HG03066 (cell line): Measurements from ENCODE around the gene PTPN1.
"Not testable (repeated sequence)": the region's sequence is repeated elsewhere in the genome, so short reads cannot be mapped to it uniquely, and the experiment has no call there.

Experiments
- ATAC-seq: cut with Tn5 transposase; IDR thresholded peaks from one replicate; pipeline ENCODE4 v1.9.1; 2021; ENCODE audit warnings: low read depth; ENCODE audit not compliant: unreplicated experiment

Gene PTPN1

DNA sequence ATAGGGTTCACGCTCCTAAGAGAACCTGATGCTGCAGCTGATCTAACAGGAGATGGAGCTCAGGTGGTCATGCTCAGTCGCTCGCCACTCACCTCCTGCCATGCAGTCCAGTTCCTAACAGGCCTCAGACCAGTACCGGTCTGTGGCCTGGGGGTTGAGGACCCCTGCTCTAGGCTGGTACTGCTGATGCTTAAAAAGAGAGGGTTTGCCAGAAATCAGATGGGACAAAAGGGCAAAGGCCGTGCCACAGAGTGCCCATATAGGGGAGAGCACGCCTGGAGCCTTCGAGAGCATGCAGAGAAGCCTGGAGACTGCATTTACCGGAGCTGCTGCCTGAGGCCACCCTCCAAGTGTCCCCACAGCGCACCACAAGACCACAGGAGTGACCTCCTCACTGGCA is 75.5 kb downstream of the PTPN1 start:
- ATAC-seq = no peak

DNA sequence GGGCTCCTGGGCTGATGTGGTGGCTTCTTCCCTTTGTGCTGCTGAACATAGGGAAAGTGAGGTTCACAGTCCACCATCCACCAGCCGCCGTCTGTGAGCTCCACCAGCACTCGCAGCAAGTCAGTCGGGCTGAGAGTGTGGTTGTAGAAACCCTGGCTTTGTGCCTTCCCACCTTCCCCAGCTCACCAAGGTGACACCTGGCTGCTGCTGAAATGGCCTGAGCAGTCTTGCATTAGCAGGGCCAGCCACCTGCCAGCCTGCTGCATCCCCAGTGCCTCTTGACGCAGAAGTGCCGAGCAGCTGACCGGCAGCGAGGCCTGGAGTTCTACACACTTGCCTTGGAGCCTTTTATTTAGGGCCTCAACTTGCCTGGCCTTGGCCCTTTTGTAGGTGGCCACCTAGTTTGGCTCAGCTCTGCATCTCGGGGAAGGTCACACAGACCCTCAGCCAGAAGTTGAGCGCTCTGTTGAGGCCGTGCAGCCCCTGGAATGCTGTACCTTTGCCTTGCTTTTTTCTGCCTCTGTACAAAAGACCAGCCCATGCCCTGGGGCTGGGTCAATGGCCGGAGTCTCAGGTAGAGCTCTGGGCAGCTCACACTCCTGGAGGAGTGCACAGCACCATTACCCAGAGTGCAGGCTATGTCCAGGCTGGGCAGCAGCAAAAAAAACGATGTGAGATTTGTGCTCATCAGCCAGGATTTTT is 76.5 kb downstream of the PTPN1 start:
- ATAC-seq = no peak

DNA sequence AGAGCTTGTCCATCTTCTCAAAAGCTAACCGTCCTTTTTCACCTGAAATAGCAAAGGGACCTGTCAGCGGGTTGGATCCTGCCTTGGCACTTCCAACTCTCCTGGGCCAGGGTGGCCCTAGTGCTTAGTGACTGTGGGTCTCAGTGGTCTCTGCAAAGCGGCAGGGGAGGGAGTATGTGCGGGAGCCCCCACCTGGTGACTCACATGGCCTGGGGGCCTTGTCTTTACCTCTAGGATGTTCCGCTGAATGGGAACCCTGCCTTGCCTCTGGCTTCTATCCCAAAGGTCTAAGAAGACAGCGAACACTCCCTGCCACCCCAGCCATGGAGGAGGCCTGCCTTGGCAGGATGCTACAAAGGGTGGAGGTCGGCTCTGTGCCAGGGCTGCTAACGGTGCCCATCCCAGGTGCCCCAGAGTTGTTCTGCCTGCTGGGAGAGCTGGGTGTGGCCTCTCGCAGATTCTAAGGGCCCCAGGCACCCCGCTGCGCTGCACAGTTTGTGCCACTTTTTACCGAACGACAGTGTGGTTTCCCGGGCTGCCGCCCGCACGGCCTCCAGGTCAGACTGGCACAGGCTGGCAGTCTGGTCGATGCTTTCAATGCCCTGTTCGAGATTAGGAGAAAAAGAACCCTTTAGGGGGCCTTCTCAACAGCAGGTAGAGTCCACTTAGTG is 77.2 kb downstream of the PTPN1 start:
- ATAC-seq = no peak

DNA sequence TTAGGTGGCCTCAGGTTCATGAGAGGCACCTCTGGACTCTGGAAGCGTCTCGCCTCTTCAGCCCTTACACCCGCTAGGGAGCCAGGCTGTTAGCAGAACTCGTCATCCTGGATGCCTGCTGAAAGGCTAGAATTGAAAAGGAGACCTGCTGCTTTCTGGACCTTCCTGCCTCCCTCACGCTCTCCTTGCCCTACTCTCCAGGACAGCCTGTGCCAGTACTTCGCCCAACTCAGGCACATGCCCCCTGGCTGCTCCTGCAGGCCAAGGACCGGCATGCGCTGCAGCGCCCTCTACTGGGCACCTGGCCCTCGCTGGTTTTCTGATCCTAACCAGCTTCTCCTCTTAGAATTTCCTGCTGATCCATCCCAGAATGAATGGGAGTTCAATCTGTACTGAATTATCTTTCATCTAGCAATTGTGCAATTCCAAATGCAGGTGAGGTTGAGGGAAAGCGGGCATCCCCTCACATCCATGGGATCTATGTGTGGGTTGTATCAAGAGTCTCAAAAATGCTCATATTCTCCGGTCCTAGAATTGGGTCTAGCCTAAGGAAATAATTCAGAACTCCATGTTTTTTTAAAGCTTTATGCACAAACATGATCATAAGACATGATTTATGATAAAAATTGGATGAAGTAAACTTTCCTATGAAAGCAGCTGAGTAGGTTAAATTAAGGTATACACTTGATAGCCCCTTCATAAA is 78.0 kb downstream of the PTPN1 start:
- no peak for ATAC-seq

DNA sequence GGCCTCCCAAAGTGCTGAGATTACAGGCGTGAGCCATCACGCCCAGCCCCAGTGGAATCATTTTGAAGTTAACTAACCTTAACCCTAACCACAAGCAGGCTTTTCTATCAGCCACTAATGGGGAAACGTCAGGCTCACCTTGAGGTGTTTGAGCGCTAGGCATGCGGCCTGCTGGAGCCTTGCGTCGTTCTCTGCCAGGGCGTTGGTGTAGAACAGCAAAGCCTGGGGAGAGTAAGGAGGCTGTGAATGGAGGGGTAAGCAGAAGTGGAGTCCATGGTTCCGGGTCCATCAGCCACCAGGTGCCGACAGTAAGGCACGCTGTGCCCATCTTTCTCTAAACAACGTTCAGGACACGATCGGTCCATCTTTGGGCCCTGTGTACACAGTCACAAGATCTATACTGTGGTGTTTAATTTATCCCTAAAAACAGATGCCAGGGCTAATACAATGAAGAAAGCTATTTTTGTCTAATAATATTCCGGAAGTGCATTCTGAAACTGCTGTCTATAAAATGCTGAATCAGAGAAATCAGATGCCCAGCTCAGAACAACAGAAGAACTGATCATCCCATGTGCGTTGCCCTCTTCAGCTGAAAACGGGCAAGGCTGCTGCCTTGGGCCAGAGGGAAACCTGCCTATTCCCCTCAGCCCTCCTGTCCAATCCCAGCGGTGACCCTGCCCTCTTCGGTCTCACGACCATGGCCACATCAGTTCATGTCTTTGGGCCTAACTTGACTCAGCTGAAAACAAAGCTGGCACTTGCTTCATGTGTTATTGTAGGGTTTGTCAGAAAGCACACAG is 79.6 kb downstream of the PTPN1 start:
- ATAC-seq = no peak

DNA sequence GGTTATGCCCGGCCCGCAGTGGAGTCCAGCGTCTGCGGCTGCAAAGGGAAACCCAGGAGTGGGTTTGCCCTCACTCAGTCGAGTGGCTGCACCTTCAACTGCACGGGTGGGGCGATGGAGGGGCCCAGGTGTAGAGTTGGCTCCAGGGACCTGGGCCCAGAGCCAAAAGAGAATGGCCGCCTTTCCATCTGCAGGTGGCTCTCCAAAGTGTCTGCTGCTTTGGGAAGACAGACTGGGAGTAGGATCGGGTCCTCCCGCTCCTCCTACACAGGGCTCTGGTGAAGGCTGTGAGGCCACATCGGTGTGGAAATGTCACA is 80.1 kb downstream of the PTPN1 start:
- ATAC-seq = no peak

DNA sequence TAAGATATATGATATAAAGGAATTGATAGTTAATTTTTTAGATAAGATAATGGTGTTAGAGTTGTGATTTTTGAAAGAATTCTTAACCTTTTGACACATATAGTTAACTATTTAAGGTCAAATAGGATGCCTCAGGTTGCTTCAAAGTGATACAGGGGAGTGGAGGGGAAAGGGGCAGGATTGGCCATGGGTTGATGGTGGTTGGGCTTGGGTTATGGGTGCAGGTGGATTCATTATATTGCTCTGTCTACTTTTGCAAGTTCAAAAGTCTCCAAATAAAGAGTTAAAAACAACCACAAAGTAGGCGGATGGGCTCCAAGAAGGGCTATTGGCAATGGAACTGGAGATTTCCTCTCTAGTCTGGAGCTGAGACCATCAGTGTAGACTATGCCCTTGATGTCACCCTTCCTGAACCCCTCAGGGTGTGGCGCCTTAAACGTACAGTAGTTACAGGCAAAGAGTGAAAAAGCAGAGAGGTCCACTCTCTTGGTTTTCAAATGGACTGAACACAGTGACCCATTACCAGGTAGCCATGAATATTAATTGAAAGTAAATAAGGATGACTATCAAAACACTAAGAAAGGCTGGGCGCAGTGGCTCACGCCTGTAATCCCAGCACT is 81.2 kb downstream of the PTPN1 start:
- no peak for ATAC-seq

DNA sequence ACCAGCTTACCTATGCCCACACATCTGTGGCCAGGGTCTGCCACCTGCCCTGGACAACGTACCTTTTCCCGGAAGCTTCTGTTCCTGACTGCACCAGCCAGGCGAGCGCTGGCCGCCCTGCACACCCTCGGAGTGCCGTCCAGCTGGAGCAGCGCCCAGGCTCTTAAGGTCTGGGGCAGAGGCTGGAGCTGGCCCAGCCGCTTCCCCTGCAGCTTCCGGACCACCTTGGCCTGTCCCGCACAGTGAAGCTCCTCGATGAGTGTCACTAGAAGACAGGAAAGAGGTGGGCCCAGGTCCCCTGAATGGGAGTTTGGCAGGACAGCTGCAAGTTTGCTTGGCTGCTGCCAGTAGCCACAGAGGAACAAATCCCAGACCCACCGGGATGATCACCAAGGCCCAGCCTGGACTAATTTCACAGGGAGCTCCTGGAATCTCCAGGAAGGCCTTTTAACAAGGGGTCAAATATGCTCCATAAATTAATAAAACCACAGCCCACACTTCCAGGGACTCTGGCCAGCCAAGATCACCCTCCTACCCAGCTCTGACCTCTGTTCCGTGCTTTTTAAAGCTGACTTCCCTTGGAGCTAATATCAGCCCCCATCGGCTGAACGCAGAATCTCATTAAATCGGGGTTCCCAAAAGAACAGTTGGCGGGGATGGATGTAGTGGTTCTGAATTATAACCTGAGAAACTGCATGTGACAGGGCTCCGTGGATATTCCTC is 82.3 kb downstream of the PTPN1 start:
- ATAC-seq = no peak

DNA sequence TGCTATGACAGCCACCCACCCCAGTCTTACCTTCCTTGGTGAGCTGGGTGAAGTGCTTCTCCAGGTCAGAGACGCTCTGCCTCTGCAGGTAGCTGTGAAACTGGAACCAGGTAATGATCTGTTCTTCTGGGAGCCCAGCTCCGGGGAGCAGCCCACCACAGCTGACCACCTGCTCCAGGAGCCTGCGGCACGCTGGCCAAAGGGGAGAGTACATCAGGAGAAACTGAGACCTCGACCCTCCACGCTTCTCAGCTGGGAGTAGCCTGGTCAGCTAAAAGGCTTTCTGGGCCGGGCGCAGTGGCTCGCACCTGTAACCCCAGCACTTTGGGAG is 82.8 kb downstream of the PTPN1 start:
- no peak for ATAC-seq

DNA sequence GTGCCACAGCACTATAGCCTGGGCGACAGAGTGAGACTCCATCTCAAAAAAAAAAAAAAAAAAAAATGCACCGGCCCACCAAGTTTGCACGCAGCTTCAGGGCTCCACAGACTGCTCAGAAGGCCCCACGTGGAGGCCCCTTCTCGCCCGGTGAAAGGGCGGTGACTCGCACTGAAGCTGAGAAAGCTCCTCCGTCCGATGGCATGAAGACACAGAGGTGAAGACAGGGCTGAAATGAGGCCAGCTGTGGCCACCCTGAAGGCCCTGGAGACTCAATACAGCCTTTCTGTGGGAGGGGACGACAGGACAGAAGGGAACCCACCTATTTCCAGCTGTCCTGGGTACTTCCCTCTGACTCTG is 84.0 kb downstream of the PTPN1 start:
- no peak for ATAC-seq

DNA sequence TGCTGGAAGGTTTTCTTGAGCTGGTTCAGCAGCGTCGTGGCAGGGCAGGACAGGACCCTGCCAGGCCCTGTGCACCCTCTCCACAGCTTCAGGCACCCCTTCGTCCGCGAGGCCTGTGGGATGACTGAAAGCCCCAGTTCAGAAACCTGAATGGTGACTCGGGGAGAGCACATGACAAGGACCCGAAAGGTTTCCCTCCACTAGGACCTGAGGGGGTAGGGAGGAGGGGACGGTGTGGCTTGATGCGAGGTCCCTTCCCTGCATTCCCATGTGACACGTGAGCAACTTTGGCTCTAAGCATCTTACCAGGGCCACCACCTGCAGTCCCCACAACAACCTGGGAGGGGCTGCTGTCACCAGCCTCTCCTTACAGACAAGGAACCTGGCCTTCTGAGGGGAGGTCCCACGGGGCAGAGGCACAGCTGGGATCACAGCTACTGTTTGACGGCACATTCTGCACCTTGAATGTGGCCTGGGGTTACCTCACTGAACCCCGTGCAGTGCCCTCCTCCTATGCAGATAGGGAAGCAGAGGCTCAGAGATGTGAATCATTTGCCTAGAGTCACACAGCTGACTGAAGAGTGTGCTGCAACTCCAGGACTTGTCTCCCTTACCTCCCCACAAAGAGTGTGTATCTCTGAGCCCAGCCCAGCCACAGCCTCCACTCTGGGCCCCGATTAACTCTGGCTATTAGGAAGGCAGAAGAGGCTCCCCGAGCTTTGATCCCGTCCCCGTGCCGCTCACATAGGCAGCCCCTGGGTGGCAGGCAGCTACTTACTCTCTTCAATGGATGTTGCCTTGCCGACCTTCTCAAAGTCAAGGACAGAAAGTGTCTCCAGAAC is 84.6 kb downstream of the PTPN1 start:
- ATAC-seq = no peak

DNA sequence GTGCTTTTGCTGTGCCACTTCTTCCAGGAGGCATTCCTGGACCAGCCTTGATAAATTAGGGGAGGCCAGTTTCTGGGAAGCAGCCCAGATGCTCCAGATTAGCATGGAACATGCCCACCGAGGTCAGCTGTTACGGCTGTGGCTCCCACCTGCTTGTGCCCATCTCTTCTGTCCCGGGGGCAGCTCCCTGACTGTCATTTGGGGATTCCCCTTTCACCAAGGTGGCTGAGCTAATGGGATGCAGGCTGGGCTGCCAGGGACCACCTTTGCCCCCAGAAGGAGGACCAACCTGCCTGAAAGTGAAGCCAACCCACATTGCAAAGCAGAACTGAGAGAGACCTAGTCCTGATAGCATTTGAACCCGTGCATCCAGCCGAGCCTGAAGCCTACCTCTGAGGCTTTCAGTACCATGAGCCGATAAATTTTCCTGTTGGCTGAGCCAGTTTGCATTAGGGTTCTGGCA is 85.3 kb downstream of the PTPN1 start:
- ATAC-seq = no peak

DNA sequence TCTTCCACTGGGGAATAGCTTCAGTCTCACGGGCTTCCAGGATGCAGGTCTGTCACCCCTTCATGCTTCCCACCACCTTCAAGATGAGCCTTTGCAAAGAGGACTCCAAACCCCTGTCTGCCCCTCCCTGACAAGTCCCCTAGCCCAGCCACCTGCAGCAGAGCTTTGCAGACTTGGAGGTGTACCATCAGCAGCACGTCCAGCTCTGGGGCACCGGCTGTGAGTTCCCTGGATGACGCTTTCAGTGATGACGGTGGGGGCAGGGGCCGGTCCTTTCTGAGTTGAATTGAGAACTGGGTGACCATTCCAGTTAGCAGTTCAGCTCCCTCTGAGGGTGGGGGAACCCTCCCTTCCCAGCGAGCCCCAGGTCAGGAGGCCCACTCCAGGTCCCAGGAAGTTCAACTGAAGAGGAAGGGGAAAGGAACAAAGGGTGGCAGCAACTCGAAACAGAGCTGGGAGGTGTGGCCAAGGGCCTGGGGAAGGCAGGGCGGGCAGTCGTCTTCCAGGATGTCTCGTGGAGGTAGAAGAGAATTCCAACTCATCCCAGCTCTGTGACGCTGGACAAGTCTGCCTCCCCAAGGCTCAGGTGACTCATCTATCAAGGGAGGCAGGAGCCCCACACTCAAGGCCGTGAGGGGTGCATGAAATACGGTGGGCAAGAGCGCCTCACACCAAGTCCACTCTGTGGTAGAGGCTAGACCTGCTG is 86.0 kb downstream of the PTPN1 start:
- no peak for ATAC-seq

DNA sequence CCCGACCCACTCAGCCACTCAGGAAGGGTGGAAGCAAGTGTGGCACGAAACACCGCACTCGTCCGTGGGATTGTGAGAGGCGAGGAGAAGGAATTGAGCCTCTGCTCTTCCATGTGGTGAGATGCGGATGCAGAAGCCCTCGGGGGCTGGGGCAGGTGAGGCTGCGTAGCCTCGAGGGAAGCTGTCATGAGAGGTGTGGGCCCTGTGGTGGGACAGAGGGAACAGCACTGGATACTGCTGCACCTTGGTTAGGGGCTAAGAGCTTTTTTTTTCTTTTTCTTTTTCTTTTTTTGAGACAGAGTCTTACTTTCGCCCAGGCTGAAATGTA is 86.5 kb downstream of the PTPN1 start:
- no peak for ATAC-seq

DNA sequence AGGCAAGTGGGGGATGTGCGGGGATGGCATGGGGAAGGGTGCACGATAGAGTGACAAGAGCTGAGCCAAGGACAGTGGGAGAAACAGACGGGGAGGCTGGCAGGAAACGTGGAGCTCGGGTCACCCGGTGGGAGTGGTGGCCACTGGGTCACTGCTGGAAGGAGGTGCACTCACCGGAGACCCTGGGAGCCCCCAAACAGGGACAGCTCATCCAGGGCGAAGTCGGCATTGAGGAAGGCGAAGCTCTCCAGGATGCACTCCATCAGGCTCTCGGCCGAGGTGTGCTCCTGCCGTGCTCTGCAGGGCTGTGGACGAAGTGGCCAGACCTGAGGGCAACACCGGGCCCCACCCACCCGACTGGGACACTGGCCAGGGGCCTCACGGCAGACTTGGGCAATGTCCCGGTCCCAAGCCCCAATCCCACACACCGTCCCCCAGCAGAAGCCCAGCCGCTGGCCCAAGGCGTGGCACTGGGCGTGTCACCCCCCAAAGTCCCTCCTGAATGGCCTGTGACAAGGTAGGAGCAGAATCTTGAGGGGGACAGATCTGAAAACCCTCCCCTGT is 87.3 kb downstream of the PTPN1 start:
- no peak for ATAC-seq

DNA sequence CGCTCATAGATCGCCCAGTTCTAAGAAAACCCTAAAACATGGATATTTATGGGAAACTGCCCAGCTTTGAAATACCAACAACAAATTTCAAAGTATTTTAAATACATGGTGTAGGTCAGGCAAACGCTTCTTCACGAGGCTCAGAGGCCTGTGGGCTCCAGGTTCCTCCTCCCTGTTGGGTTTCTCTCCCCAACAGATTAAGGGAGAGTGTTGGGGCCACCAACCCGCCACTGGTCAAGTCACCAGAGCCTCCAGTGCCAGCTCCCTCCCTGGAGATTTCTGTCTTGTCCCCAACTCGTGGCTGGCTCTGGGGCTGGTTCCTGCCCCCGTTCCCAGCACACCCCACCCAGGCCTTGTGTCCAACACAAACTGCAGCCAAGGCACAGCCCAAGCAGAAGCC is 87.9 kb downstream of the PTPN1 start:
- ATAC-seq = no peak

DNA sequence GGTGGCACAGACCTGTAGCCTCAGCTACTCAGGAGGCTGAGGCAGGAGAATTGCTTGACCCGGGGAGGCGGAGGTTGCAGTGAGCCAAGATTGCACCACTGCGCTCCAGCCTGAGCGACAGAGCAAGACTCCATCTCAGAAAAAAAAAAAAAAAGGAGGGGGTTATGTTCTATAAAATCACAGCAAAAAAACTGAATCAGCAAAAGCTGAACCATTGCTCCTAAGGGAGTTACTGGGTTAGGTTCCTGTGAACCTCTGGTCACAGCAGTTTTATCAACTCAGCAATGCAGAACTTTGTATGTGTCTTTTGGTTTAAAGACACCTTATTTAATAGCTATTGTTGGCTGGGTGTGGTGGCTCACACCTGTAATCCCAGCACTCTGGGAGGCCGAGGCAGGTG is 88.6 kb downstream of the PTPN1 start:
- not testable (repeated sequence) for ATAC-seq

DNA sequence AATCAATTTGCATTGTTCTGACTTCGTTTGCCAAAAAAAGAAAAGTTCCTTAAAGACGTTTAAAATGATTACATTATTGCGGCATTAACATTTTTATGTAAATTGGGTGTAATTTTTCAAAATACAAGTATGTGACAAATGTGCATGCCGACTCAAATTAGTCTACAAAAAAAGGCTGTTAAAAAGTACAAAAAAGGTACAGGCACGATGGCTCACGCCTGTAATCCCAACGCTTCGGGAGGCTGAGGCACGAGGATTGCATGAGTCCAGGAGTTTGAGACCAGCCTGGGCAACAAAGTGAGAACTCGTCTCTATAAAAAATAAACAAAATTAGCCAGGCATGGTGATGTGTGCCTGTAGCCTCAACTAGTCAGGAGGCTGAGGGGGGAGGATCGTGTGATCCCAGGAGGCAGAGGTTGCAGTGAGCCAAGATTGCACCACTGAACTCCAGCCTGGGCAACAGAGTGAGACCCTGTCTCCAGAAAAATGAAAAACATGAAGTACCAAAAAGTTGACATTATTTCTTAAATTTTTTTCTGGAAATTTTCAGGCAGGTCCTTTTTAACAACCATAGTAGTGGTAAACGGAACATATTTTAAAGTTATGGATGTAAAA is 90.2 kb downstream of the PTPN1 start:
- no peak for ATAC-seq
